Measurements from ENCODE around the gene CDKN2B.
"Not testable (repeated sequence)": the region's sequence is repeated elsewhere in the genome, so short reads cannot be mapped to it uniquely, and the experiment has no call there.

The CDKN2B gene

GRCh38 chr9:21968331-21969010 is 40.6 kb downstream of the CDKN2B start:
- DNase-seq, result no peak

- no peak for DNase-seq
Observed at GRCh38 chr9:21967702-21968101, 41.4 kb downstream of the CDKN2B start.

GRCh38 chr9:21967169-21967568 is 41.9 kb downstream of the CDKN2B start:
- no peak for DNase-seq

GRCh38 chr9:21966140-21966851 is 42.8 kb downstream of the CDKN2B start:
- no peak for DNase-seq

GRCh38 chr9:21965401-21965951 is 43.6 kb downstream of the CDKN2B start:
- DNase-seq, result peak; percentile 72

- peak; percentile 24 for DNase-seq
Observed at GRCh38 chr9:21964925-21965385, 44.1 kb downstream of the CDKN2B start.

- no peak for DNase-seq
Observed at GRCh38 chr9:21961569-21961968, 47.5 kb downstream of the CDKN2B start.

- not testable (repeated sequence) for DNase-seq
Observed at GRCh38 chr9:21959268-21959667, 49.8 kb downstream of the CDKN2B start.

GRCh38 chr9:21958833-21959232 is 50.3 kb downstream of the CDKN2B start:
- DNase-seq, result no peak
